GM21576 (cell line): ENCODE data around the gene YIPF3.
A peak's percentile ranks its signal among the peaks of the same experiment; 100 is the strongest.
"Not testable (repeated sequence)": the region's sequence is repeated elsewhere in the genome, so short reads cannot be mapped to it uniquely, and the experiment has no call there.

Source experiments
- ATAC-seq: cut with Tn5 transposase; IDR thresholded peaks from one replicate; pipeline ENCODE4 v1.9.1; 2021; ENCODE audit warnings: mild to moderate bottlenecking, moderate library complexity; ENCODE audit not compliant: unreplicated experiment

The YIPF3 gene

GRCh38 chr6:43516697-43517504 is at the start of gene YIPF3, which contains the start of gene POLR1C:
YIPF3 (minus strand) TSS chr6:43516926; CDS start chr6:43516807, 119 bp downstream.
POLR1C (plus strand) TSS chr6:43517089; CDS start chr6:43517110, 21 bp downstream.
- peak; percentile 83 for ATAC-seq

DNA sequence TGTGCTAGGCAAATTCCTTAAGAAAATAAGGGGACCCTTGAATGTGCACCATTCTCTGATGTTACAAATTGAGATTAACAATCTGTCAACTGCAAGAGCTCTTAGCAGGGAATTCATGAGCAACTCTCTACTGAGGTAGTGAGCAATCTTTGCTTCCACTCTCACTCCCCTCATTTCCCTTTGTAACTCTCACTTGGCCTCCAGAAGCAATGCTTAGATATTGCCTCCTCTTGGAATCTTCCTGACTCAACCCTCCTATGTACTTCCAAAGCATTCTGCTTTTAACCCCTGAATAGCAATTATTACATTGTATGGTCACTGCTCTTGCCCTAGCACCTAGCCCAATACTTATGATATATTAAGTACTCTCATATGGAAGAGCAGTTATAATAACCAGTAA is 42.6 kb upstream of the YIPF3 start:
- ATAC-seq = no peak

GRCh38 chr6:43557620-43558019 is 40.9 kb upstream of the YIPF3 start:
- not testable (repeated sequence) for ATAC-seq

GRCh38 chr6:43547222-43547621 is 30.5 kb upstream of the YIPF3 start:
- ATAC-seq = no peak

DNA sequence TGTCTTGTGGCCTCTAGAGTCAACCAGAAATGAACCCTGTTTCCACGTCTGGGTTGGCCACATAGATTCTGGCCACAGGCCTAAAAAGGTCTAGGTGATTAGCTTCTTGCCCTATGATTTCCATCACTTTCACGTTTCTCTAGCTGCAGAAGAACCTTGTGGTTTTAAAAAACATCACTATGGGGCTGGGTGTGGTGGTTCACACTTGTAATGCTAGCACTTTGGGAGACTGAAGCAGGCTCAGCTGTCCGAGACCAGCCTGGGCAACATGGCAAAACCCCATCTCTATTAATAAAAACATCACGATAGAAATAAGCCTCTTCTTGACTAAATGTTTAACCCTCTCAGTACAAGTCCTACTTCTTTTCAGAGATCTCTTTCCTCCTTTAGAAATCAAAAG is 27.7 kb upstream of the YIPF3 start:
- no peak for ATAC-seq

DNA sequence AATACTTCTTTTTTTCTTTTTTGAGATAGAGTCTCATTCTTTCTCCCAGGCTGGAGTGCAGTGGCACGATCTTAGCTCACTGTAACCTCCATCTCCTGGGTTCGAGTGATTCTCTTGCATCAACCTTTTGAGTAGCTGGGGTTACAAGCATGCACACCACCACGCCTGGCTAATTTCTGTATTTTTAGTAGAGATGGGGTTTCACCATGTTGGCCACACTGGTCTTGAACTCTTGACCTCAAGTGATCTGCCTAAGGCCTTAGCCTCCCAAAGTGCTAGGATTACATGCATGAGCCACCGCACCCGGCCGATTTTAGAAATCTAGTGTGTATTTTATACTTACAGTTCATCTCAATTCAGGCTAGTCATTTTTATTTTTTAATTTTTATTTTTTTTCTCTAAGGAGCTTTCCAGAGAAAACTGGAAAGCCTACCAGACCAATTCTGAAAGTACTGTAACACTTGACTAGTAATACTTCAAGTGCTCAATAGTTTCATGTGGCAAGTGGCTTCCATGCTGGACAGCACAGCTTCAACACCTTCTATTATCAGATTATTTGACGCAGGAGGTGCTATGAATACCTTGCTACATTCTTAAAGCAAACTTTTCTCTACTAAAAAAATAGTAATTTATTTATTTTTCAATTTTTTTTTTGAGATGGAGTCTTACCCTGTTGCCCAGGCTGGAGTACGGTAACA is 25.2 kb upstream of the YIPF3 start:
- no peak for ATAC-seq

DNA sequence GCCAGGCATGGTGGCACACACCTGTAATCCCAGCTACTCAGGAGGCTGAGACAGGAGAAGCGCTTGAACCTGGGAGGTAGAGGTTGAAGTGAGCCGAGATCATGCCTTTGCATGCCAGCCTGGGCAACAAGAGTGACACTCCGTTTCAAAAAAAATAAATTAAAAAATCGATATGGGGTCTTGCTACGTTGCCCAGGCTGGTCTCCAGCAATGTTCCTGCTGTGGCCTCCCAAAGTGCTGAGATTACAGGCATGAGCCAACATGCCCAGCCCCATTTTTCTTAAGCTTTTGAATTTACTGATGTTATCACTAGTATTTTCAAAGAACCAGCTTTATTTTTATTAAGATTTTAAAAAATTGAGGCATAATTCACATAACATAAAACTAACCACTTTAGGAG is 23.8 kb upstream of the YIPF3 start:
- no peak for ATAC-seq

DNA sequence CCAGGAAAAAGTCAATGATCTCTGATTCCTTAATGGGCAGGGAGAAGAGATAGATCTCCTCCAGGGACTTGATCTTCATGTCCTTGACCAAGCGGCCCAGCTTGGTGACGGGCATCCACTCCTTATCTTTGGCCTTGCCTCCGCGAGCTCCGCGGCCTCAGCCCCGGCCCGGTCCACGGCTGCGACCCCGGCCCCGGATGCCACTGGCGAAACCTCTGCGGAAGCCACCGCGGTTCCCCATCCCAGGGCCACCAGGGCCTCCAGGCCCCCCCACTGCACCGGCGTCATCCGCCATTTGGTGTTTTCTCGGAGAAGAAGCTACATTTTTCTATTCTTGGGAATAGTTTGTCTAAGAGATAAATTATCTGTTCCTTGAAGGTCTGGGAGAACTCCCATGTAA is 22.7 kb upstream of the YIPF3 start:
- not testable (repeated sequence) for ATAC-seq

DNA sequence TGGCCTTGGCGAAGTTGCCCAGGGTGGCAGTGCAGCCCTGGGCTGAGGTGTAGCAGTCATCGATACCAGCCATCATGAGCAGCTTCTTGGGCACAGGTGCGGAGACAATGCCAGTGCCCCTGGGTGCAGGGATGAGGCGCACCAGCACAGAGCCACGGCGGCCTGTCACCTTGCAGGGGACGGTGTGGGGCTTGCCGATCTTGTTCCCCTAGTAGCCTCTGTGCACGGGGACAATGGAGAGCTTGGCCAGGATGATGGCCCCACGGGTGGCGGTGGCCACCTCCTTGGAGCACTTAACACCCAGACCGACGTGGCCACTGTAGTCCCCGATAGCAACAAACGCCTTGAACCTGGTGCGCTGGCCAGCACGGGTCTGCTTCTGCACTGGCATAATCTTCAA is 22.3 kb upstream of the YIPF3 start:
- not testable (repeated sequence) for ATAC-seq

- no peak for ATAC-seq
These were observed 15.5 kb upstream of the YIPF3 start for GRCh38 chr6:43532201-43532600.

DNA sequence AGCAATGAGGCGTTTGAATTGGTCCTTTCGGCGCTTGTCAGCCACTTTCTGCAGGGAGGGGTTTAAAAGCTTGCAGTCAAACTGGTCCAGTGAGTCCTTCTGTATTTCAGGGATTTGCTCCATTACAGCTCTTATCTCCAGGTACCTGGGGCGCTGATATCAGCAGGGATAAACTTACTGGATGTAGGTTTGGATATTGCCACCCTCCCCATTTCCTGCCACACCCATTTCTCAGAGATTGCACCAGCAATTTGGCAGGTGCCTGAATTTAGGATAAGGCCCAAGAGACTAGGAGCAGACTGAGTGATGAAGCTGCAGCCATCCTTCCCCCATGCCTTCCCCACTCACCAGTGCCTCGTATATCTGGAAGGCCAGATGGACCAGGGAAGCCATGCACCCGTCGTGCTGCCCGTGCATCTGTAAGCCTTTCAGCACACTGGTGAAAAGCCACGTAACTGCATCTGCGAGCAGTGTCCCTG is 7.8 kb upstream of the YIPF3 start:
- no peak for ATAC-seq

DNA sequence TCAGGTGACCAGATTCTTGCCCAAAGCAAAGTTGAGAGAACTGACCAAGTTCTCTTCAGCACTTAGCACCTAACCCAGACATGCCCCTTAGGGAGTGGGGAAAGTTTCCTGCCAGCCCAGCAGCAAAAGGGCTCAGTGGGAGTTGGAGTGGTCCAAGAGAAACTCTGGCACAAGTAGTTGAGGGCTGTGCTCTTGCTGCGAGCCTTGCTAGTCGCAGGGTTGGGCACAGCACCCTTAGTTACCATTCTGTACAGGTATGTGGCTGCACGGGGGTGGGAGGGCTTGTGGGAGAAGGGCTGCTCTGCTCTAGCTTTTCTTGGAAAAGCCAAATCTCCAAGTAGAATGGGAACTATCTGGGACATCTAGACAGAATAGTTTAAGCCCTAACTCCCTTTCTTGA is 6.6 kb upstream of the YIPF3 start:
- ATAC-seq = no peak

- no peak for ATAC-seq
These were observed 6.0 kb upstream of the YIPF3 start for GRCh38 chr6:43522547-43523261.

DNA sequence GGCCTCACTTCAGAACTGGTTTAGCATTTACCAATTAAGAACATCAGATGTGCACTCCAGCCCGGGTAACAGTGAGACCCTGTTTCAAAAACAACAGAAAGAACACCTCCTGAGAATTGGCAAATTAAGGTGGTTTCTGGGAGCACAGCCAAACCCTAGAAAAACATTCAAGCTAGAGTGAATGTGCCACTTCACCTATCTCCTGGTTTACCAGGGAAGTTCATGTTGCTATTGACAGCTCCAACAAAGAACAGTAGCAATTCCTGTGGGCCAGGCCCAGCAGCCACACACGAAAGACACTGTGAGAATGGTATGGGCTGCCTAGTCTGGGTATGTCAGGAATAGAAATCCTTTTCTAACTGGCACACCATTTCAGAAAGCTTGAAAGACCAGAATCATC is 5.1 kb upstream of the YIPF3 start:
- no peak for ATAC-seq

GRCh38 chr6:43520097-43520496 is 3.4 kb upstream of the YIPF3 start:
- no peak for ATAC-seq

DNA sequence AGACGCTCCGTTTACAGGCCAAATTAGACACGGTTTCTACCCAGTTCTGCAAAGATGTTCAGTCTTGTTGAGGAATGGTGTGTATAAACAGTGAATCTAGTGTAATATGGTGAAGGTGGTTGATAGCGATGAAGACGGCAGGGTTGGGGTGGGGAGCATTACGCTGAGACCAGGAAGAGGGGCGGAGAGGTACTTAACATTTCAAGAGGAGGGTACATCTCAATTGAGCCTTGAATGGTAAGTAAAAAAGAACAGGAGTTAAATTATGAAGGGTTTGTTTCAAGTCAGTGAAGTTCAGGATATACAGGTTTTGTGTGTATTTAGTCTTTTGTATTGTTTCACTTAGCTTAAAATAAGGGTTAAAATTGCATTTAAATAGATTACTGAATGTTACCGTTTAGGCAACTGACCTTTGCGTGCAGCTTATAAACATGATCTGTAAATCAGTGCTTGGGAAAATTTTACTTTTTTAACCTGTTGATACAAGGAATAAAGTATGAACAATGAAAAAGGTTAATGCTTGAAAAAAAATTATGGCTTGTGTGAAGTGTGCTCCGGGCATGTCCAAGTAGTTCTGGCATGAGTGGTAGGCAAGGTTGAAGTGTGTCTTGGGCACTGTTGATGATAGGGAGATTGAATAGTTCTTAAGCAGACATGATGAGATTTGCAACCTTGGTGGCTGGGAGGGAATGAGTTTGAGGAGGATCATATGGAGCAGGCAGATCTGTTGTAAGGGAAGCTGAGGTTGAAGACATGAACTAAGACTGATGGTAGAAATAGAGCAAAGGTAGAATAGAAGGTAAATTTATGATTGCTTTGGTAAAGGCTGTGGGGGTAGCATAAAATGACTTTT is 1.0 kb upstream of the YIPF3 start:
- no peak for ATAC-seq

- ATAC-seq = no peak
These were observed 394 bp downstream of the YIPF3 start for GRCh38 chr6:43516367-43516696.

DNA sequence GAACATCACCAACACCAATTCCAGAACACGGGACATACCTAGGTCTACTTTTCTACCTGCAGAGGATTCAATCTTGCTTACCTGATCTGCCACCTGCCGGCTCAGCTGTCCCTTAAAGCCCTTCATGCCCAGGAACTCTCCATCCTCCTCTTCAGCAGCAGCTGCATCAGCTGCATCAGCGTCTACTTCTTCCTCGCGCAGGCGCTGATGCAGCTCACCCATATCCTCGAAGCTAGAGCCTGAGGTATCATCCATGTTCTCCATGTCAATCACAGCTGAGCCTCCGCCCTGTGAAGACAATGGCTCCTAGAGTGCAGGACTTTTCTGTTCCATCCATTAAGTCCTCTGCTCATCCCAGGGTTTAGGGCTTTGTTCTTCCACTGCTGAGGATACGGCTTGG is 918 bp downstream of the YIPF3 start:
- no peak for ATAC-seq

DNA sequence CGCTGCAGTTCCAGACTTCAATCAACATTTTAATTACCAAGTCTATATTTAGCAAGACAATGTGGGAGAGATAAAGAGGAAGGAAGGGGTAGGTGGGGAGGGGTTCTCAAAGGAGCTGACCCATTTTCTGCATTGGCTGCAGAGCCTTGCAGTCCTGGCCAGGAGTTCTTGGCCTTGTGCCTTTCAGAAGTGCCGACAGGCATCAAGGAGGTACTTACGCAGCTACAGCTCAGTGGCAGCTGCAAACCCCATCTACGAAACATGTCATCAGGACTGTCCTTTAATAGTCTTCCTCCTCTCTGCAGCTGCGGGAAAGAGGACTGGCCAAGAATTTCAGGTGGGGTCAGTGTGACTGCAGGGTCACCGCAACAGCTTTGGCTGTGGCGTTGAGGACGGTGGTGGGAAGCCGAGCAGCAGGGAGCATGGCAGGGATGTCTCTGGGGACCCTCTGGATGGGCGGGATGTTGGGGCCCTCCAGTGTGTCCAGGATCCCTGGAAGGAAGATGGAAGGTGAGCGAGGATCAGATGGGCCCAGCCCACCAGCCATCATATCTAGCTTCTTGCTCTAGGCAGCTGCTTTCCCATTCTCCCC is 4.8 kb downstream of the YIPF3 start:
- no peak for ATAC-seq

- no peak for ATAC-seq
These were observed 5.9 kb downstream of the YIPF3 start for GRCh38 chr6:43510827-43511163.
